ENCODE results near the gene PGD. TPM values are rescaled to one million over a fixed set of nuclear protein-coding genes. Genes with fewer than 3 reads are reported as not detected.

The PGD gene
- total and polyA plus RNA-seq, 2 experiments from 2014 or later: 174 to 305 TPM

GRCh38 chr1:10399444-10399941 lies 629 bp downstream of the PGD start (continued):
- TF ChIP-seq, protein P1, sequence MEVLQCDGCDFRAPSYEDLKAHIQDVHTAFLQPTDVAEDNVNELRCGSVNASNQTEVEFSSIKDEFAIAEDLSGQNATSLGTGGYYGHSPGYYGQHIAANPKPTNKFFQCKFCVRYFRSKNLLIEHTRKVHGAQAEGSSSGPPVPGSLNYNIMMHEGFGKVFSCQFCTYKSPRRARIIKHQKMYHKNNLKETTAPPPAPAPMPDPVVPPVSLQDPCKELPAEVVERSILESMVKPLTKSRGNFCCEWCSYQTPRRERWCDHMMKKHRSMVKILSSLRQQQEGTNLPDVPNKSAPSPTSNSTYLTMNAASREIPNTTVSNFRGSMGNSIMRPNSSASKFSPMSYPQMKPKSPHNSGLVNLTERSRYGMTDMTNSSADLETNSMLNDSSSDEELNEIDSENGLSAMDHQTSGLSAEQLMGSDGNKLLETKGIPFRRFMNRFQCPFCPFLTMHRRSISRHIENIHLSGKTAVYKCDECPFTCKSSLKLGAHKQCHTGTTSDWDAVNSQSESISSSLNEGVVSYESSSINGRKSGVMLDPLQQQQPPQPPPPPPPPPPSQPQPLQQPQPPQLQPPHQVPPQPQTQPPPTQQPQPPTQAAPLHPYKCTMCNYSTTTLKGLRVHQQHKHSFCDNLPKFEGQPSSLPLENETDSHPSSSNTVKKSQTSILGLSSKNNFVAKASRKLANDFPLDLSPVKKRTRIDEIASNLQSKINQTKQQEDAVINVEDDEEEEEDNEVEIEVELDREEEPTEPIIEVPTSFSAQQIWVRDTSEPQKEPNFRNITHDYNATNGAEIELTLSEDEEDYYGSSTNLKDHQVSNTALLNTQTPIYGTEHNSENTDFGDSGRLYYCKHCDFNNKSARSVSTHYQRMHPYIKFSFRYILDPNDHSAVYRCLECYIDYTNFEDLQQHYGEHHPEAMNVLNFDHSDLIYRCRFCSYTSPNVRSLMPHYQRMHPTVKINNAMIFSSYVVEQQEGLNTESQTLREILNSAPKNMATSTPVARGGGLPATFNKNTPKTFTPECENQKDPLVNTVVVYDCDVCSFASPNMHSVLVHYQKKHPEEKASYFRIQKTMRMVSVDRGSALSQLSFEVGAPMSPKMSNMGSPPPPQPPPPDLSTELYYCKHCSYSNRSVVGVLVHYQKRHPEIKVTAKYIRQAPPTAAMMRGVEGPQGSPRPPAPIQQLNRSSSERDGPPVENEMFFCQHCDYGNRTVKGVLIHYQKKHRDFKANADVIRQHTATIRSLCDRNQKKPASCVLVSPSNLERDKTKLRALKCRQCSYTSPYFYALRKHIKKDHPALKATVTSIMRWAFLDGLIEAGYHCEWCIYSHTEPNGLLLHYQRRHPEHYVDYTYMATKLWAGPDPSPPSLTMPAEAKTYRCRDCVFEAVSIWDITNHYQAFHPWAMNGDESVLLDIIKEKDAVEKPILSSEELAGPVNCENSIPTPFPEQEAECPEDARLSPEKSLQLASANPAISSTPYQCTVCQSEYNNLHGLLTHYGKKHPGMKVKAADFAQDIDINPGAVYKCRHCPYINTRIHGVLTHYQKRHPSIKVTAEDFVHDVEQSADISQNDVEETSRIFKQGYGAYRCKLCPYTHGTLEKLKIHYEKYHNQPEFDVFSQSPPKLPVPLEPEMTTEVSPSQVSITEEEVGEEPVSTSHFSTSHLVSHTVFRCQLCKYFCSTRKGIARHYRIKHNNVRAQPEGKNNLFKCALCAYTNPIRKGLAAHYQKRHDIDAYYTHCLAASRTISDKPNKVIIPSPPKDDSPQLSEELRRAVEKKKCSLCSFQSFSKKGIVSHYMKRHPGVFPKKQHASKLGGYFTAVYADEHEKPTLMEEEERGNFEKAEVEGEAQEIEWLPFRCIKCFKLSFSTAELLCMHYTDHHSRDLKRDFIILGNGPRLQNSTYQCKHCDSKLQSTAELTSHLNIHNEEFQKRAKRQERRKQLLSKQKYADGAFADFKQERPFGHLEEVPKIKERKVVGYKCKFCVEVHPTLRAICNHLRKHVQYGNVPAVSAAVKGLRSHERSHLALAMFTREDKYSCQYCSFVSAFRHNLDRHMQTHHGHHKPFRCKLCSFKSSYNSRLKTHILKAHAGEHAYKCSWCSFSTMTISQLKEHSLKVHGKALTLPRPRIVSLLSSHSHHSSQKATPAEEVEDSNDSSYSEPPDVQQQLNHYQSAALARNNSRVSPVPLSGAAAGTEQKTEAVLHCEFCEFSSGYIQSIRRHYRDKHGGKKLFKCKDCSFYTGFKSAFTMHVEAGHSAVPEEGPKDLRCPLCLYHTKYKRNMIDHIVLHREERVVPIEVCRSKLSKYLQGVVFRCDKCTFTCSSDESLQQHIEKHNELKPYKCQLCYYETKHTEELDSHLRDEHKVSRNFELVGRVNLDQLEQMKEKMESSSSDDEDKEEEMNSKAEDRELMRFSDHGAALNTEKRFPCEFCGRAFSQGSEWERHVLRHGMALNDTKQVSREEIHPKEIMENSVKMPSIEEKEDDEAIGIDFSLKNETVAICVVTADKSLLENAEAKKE (CRISPR knock-in tag; IDR thresholded peaks at IDR 0.05): no peak
- no peak for TF ChIP-seq POLR2AphosphoS5 (IDR thresholded peaks at IDR 0.05; ENCODE audit: low read depth)
- no peak for TF ChIP-seq CTCF (conservative IDR thresholded peaks at IDR 0.05; ENCODE audit: low read depth in 2 of 2)
- no peak for TF ChIP-seq EZH2phosphoT487 (IDR thresholded peaks at IDR 0.05; ENCODE audit: unreplicated experiment)
- no peak for TF ChIP-seq CREB1 (CRISPR knock-in tag; IDR thresholded peaks at IDR 0.05; ENCODE audit: low read depth)
- TF ChIP-seq ZNF114 (CRISPR knock-in tag; IDR thresholded peaks at IDR 0.05): no peak

- peak overlapping the region; percentile 98 for H3K4me3 ChIP-seq
- Mint-ChIP-seq H3K4me3 (peak overlapping the region; percentile 96), H3K4me1 (peaks cover 13% of the 10 kb centered on the region), H3K27me3 (ENCODE audit: insufficient read depth, low read depth, poor library complexity) (peaks cover 1% of the 10 kb centered on the region), H3K36me3 (ENCODE audit: low read depth) (peaks cover 58% of the 10 kb centered on the region), H3K27ac (peak overlapping the region; percentile 87), H3K9me3 (no peaks in the 10 kb centered on the region)
- no peak for TF ChIP-seq POLR2AphosphoS5 (IDR thresholded peaks at IDR 0.05; ENCODE audit: low read depth)
- H3F3A ChIP-seq (replicated peaks; ENCODE audit: low read depth): peaks cover 20% of the 10 kb centered on the region
- no peak overlapping the region for H3K27ac ChIP-seq (ENCODE audit: low read depth)
- H3K9me2 ChIP-seq (ENCODE audit: insufficient read depth): no peaks in the 10 kb centered on the region
- peaks cover 40% of the 10 kb centered on the region for H3K36me3 ChIP-seq (ENCODE audit: insufficient read depth)
- peaks cover 44% of the 10 kb centered on the region for H3K79me2 ChIP-seq (replicated peaks; ENCODE audit: insufficient read depth)
- no peak for ATAC-seq
- H4K20me1 ChIP-seq (replicated peaks; ENCODE audit: insufficient read depth): peaks cover 44% of the 10 kb centered on the region
- H3K4me1 ChIP-seq (ENCODE audit: insufficient read depth): peaks cover 12% of the 10 kb centered on the region
- no peak for DNase-seq (ENCODE audit: low spot score)
- no peaks in the 10 kb centered on the region for H3K27me3 ChIP-seq (ENCODE audit: insufficient read depth)
- H3K4me2 ChIP-seq: peak overlapping the region; percentile 99
- H2AFZ ChIP-seq: no peak overlapping the region
Measured at GRCh38 chr1:10400013-10400412, 1.1 kb downstream of the PGD start.

Measured in GM23338 (cell line).